ENCODE measurements around the gene ZNF358. TPM values are rescaled to one million over a fixed set of nuclear protein-coding genes. Genes with fewer than 3 reads are reported as not detected.

Gene ZNF358
- polyA plus RNA-seq, 3 donors, result 0.41 to 8.6 (median 1.0) TPM

GRCh38 chr19:7475665-7476064, 40.2 kb upstream of the ZNF358 start:
- Histone ChIP-seq H2AFZ (ENCODE audit: insufficient read depth, low read depth, low read length, poor library complexity, severe bottlenecking) (no peak overlapping the region), H3K9ac (ENCODE audit: insufficient read depth, low read length, poor library complexity, severe bottlenecking) (no peak overlapping the region), H4K20me1 (ENCODE audit: insufficient read depth, low read length) (peaks cover 19% of the 10 kb centered on the region), H3K4me3 (replicated peaks in 1 of 3; ENCODE audit: low read depth in 2 of 3, low read length in 3 of 3) (no peak overlapping the region), H3K79me2 (ENCODE audit: insufficient read depth, low read length) (no peaks in the 10 kb centered on the region), H3K27ac (ENCODE audit: low read depth in 1 of 2, low read length in 2 of 2) (no peak overlapping the region), H3K9me3 (replicated peaks in 1 of 2; ENCODE audit: control insufficient read depth in 1 of 2, insufficient read depth in 1 of 2, low read length in 2 of 2) (no peaks in the 10 kb centered on the region), H3K27me3 (ENCODE audit: control insufficient read depth in 2 of 2, insufficient read depth in 2 of 2, low read length in 2 of 2) (no peaks in the 10 kb centered on the region), H3K36me3 (replicated peaks in 1 of 2; ENCODE audit: control insufficient read depth in 1 of 2, insufficient read depth in 2 of 2, low read length in 2 of 2) (peaks cover 13% of the 10 kb centered on the region in 2 donors), H3K4me1 (ENCODE audit: control insufficient read depth in 1 of 2, insufficient read depth in 2 of 2, low read length in 2 of 2) (peaks cover 30 to 33% of the 10 kb centered on the region in 2 donors), H3K4me2 (replicated peaks; ENCODE audit: extremely low read depth, low read length, poor library complexity, severe bottlenecking) (no peak overlapping the region)
- Mint-ChIP-seq H3K27me3 (ENCODE audit: low read depth in 3 of 3) (peaks cover 0 to 10% (median 4%) of the 10 kb centered on the region in 3 donors), H3K4me3 (no peak overlapping the region), H3K9me3 (peaks cover 0 to 3% (median 0%) of the 10 kb centered on the region in 7 donors), H3K4me1 (peaks cover 26% of the 10 kb centered on the region), H3K27ac (peak overlapping the region in 3 of 7 donors; percentile 18 to 63 (median 33)), H3K36me3 (peaks cover 15 to 36% of the 10 kb centered on the region in 2 donors)
- intact Hi-C loops (cut with micrococcal nuclease), result no loop called here
- TF ChIP-seq, protein P1, sequence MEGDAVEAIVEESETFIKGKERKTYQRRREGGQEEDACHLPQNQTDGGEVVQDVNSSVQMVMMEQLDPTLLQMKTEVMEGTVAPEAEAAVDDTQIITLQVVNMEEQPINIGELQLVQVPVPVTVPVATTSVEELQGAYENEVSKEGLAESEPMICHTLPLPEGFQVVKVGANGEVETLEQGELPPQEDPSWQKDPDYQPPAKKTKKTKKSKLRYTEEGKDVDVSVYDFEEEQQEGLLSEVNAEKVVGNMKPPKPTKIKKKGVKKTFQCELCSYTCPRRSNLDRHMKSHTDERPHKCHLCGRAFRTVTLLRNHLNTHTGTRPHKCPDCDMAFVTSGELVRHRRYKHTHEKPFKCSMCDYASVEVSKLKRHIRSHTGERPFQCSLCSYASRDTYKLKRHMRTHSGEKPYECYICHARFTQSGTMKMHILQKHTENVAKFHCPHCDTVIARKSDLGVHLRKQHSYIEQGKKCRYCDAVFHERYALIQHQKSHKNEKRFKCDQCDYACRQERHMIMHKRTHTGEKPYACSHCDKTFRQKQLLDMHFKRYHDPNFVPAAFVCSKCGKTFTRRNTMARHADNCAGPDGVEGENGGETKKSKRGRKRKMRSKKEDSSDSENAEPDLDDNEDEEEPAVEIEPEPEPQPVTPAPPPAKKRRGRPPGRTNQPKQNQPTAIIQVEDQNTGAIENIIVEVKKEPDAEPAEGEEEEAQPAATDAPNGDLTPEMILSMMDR (IDR thresholded peaks at IDR 0.05), result no peak
- DNase-seq, result no peak
- 82% methylated on average over 6 of the region's 6 CpGs for WGBS (ENCODE audit: insufficient coverage)

DNA sequence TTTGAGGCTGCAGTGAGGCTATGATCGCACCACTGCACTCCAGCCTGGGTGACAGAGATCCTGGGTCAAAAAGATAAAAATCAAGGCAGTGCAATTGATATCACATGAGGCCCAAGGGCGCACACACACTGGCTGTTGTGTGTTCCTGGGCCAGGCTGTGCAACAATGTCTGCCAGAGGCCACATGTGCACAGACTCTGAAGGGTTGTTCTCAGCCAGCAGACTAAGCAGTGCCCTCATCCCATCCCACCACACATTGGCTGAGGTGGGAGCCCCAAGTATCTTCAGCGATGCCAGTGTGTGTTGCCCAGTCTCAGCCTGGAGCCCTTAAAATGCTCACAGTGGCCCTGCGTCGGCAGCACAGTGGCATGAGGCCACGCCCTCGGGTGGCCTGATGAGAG, 39.7 kb upstream of the ZNF358 start:
- intact Hi-C loops (cut with micrococcal nuclease), result no loop called here
- no peaks in the 10 kb centered on the region for H3K27me3 ChIP-seq (ENCODE audit: control insufficient read depth in 2 of 2, insufficient read depth in 2 of 2, low read length in 2 of 2)
- H3K4me1 Mint-ChIP-seq, result peaks cover 32% of the 10 kb centered on the region
- WGBS (ENCODE audit: insufficient coverage), result 90% methylated on average over 7 of the region's 7 CpGs
- H3K36me3 ChIP-seq (replicated peaks in 1 of 2; ENCODE audit: control insufficient read depth in 1 of 2, insufficient read depth in 2 of 2, low read length in 2 of 2), result peaks cover 7 to 8% of the 10 kb centered on the region in 2 donors
- H3K36me3 Mint-ChIP-seq, result peaks cover 12 to 31% of the 10 kb centered on the region in 2 donors
- H3K9me3 ChIP-seq (replicated peaks in 1 of 2; ENCODE audit: control insufficient read depth in 1 of 2, insufficient read depth in 1 of 2, low read length in 2 of 2), result no peaks in the 10 kb centered on the region
- peaks cover 2 to 10% (median 4%) of the 10 kb centered on the region in 3 donors for H3K27me3 Mint-ChIP-seq (ENCODE audit: low read depth in 3 of 3)
- H3K9ac ChIP-seq (ENCODE audit: insufficient read depth, low read length, poor library complexity, severe bottlenecking), result no peak overlapping the region
- peaks cover 34 to 36% of the 10 kb centered on the region in 2 donors for H3K4me1 ChIP-seq (ENCODE audit: control insufficient read depth in 1 of 2, insufficient read depth in 2 of 2, low read length in 2 of 2)
- no peaks in the 10 kb centered on the region for H3K79me2 ChIP-seq (ENCODE audit: insufficient read depth, low read length)
- TF ChIP-seq, protein P1 (IDR thresholded peaks at IDR 0.05), result no peak
- no peak for DNase-seq
- H3K9me3 Mint-ChIP-seq, result peaks cover 0 to 3% (median 0%) of the 10 kb centered on the region in 7 donors
- H3K27ac Mint-ChIP-seq, result peak overlapping the region in 3 of 7 donors; percentile 25 to 58 (median 33)
- no peak overlapping the region for H3K4me3 Mint-ChIP-seq
- H3K4me2 ChIP-seq (replicated peaks; ENCODE audit: extremely low read depth, low read length, poor library complexity, severe bottlenecking), result no peak overlapping the region
- peaks cover 13% of the 10 kb centered on the region for H4K20me1 ChIP-seq (ENCODE audit: insufficient read depth, low read length)
- H3K4me3 ChIP-seq (replicated peaks in 1 of 3; ENCODE audit: low read depth in 2 of 3, low read length in 3 of 3), result no peak overlapping the region
- H2AFZ ChIP-seq (ENCODE audit: insufficient read depth, low read depth, low read length, poor library complexity, severe bottlenecking), result no peak overlapping the region
- H3K27ac ChIP-seq (ENCODE audit: low read depth in 1 of 2, low read length in 2 of 2), result no peak overlapping the region

Measured in CD14-positive monocyte (primary cell).